ENCODE measurements around the gene CIAO1. TPM values are rescaled to one million over a fixed set of nuclear protein-coding genes. Genes with fewer than 3 reads are reported as not detected.
A peak's percentile ranks its signal among the peaks of the same experiment; 100 is the strongest.

Gene CIAO1
- total and polyA plus RNA-seq, 2 donors (not counting 1 experiment from before 2014, with no cell fraction given) = 74.8 to 85.4 TPM

- H3K27ac ChIP-seq (ENCODE audit: low read length in 2 of 2) = no peak overlapping the region
- no peak overlapping the region for H3K4me3 Mint-ChIP-seq
- H3K4me3 ChIP-seq (ENCODE audit: control extremely low read depth in 1 of 5, extremely low read depth in 1 of 5, insufficient read depth in 1 of 5, low read depth in 2 of 5, low read length in 4 of 5) = no peak overlapping the region
- H3K79me2 ChIP-seq (ENCODE audit: control insufficient read depth, insufficient read depth, low read length) = peaks cover 2% of the 10 kb centered on the region
- no peak overlapping the region for H3K9ac ChIP-seq (ENCODE audit: low read length)
- H2AFZ ChIP-seq (ENCODE audit: insufficient read depth, low read depth, low read length, poor library complexity, severe bottlenecking) = no peak overlapping the region
- H3K9me3 Mint-ChIP-seq (ENCODE audit: insufficient read depth) = no peaks in the 10 kb centered on the region
- ATAC-seq (ENCODE audit: low read depth) (no peak), DNase-seq (no peak)
- H4K20me1 ChIP-seq (ENCODE audit: control insufficient read depth, insufficient read depth, low read length, poor library complexity, severe bottlenecking) = no peaks in the 10 kb centered on the region
- no peak for TF ChIP-seq CTCF (IDR thresholded peaks at IDR 0.05)
- no peak for TF ChIP-seq EZH2 (IDR thresholded peaks at IDR 0.05; ENCODE audit: borderline replicate concordance, insufficient read depth, low read depth, low read length, poor library complexity, severe bottlenecking)
- intact Hi-C loops (cut with micrococcal nuclease) = loop anchor here (1.0 kb wide), 1 partner anchor 15 kb away; no protein-coding TSS in a partner anchor
- H3K4me1 ChIP-seq (ENCODE audit: control insufficient read depth in 2 of 2, insufficient read depth in 2 of 2, low read length in 2 of 2) = peaks cover 27 to 36% of the 10 kb centered on the region in 2 donors
- peaks cover 32% of the 10 kb centered on the region for H3K4me1 Mint-ChIP-seq
- CTCF ChIA-PET = interaction anchor here (1.0 to 2.1 kb wide), 7 partner anchors 20 to 123 kb away, joined by 3 to 9 read pairs (median 4); partner anchors contain the start of gene ASTL
- H3K27me3 Mint-ChIP-seq = no peaks in the 10 kb centered on the region
- H3K4me2 ChIP-seq (replicated peaks; ENCODE audit: low read depth, low read length, poor library complexity, severe bottlenecking) = no peak overlapping the region
- H3K36me3 ChIP-seq (replicated peaks in 1 of 2; ENCODE audit: control extremely low read depth in 1 of 2, control insufficient read depth in 1 of 2, extremely low read depth in 1 of 2, insufficient read depth in 2 of 2, low read length in 1 of 2) = peaks cover 0 to 3% of the 10 kb centered on the region in 2 experiments
- H3K9me3 ChIP-seq (ENCODE audit: control extremely low read depth in 1 of 3, control insufficient read depth in 2 of 3, insufficient read depth in 1 of 3, low read length in 2 of 3) = peaks cover 0 to 4% (median 0%) of the 10 kb centered on the region in 3 donors
- H3K27ac Mint-ChIP-seq = no peak overlapping the region
- POLR2A ChIA-PET = interaction anchor here (1.5 to 2.4 kb wide), 2 partner anchors 19 to 32 kb away, joined by 5 to 13 read pairs; partner anchors contain the start of gene STARD7
- no peaks in the 10 kb centered on the region for H3K27me3 ChIP-seq (replicated peaks in 1 of 4; ENCODE audit: control extremely low read depth in 1 of 4, control insufficient read depth in 3 of 4, insufficient read depth in 4 of 4, low read length in 3 of 4)
- 95% methylated on average over 8 of the region's 9 CpGs for WGBS (ENCODE audit: insufficient coverage)
Observed at GRCh38 chr2:96240341-96241038, 25.5 kb upstream of the CIAO1 start.

GRCh38 chr2:96241227-96241626 is 24.8 kb upstream of the CIAO1 start:
- peak overlapping the region; percentile 79 for H2AFZ ChIP-seq (ENCODE audit: insufficient read depth, low read depth, low read length, poor library complexity, severe bottlenecking)
- intact Hi-C loops (cut with micrococcal nuclease) = loop anchor here (1.0 kb wide), 1 partner anchor 16 kb away; no protein-coding TSS in a partner anchor
- peak overlapping the region; percentile 76 for H3K4me3 Mint-ChIP-seq
- H3K4me1 Mint-ChIP-seq = peaks cover 40% of the 10 kb centered on the region
- WGBS (ENCODE audit: insufficient coverage) = 100% methylated on average over 1 of the region's 2 CpGs
- DNase-seq (no peak), ATAC-seq (ENCODE audit: low read depth) (no peak)
- POLR2A ChIA-PET = interaction anchor here (0.6 to 2.4 kb wide), 6 partner anchors 8 to 113 kb away, joined by 4 to 13 read pairs (median 5); partner anchors contain the start of gene STARD7
- H3K79me2 ChIP-seq (ENCODE audit: control insufficient read depth, insufficient read depth, low read length) = peaks cover 4% of the 10 kb centered on the region
- no peak for TF ChIP-seq CTCF (IDR thresholded peaks at IDR 0.05)
- no peak for TF ChIP-seq EZH2 (IDR thresholded peaks at IDR 0.05; ENCODE audit: borderline replicate concordance, insufficient read depth, low read depth, low read length, poor library complexity, severe bottlenecking)
- H3K36me3 ChIP-seq (replicated peaks in 1 of 2; ENCODE audit: control extremely low read depth in 1 of 2, control insufficient read depth in 1 of 2, extremely low read depth in 1 of 2, insufficient read depth in 2 of 2, low read length in 1 of 2) = peaks cover 0 to 3% of the 10 kb centered on the region in 2 experiments
- peak overlapping the region; percentile 78 for H3K4me2 ChIP-seq (replicated peaks; ENCODE audit: low read depth, low read length, poor library complexity, severe bottlenecking)
- peaks cover 34 to 43% of the 10 kb centered on the region in 2 donors for H3K4me1 ChIP-seq (ENCODE audit: control insufficient read depth in 2 of 2, insufficient read depth in 2 of 2, low read length in 2 of 2)
- no peak overlapping the region for H3K9ac ChIP-seq (ENCODE audit: low read length)
- H4K20me1 ChIP-seq (ENCODE audit: control insufficient read depth, insufficient read depth, low read length, poor library complexity, severe bottlenecking) = no peaks in the 10 kb centered on the region
- H3K9me3 ChIP-seq (ENCODE audit: control extremely low read depth in 1 of 3, control insufficient read depth in 2 of 3, insufficient read depth in 1 of 3, low read length in 2 of 3) = peaks cover 0 to 11% (median 3%) of the 10 kb centered on the region in 3 donors
- H3K9me3 Mint-ChIP-seq (ENCODE audit: insufficient read depth) = no peaks in the 10 kb centered on the region
- H3K4me3 ChIP-seq (ENCODE audit: control extremely low read depth in 1 of 5, extremely low read depth in 1 of 5, insufficient read depth in 1 of 5, low read depth in 2 of 5, low read length in 4 of 5) = no peak overlapping the region
- no peaks in the 10 kb centered on the region for H3K27me3 ChIP-seq (replicated peaks in 1 of 4; ENCODE audit: control extremely low read depth in 1 of 4, control insufficient read depth in 3 of 4, insufficient read depth in 4 of 4, low read length in 3 of 4)
- H3K27me3 Mint-ChIP-seq = no peaks in the 10 kb centered on the region
- CTCF ChIA-PET = interaction anchor here (0.6 to 2.1 kb wide), 9 partner anchors 8 to 124 kb away, joined by 3 to 9 read pairs (median 5); partner anchors contain the start of gene ASTL
- H3K27ac Mint-ChIP-seq = peak overlapping the region; percentile 95
- peak overlapping the region; percentile 77 to 93 for H3K27ac ChIP-seq (ENCODE audit: low read length in 2 of 2)
